Testis (tissue), 3 donors: ENCODE results near the gene DERL3. TPM values are rescaled to one million over a fixed set of nuclear protein-coding genes. Genes with fewer than 3 reads are reported as not detected.

Source experiments
- DNase-seq: peaks from one replicate; pipeline ENCODE4 v3.0.0-alpha.2; 2019
- H3K27ac ChIP-seq, 2 donors: fragments of 200-600 bp; sonication (generic); one replicate each; pipeline ENCODE4 v1.5.1; 2019
- H3K27me3 ChIP-seq: fragments of 200-600 bp; sonication (generic); one replicate; pipeline ENCODE4 v1.5.1; 2019
- H3K36me3 ChIP-seq: fragments of 200-600 bp; sonication (generic); one replicate; pipeline ENCODE4 v1.5.1; 2017; ENCODE audit warnings: low read depth; ENCODE audit errors: missing control alignments
- H3K4me1 ChIP-seq: fragments of 200-600 bp; sonication (generic); one replicate; pipeline ENCODE4 v1.5.1; 2019
- H3K4me3 ChIP-seq, 2 donors: fragments of 200-600 bp; sonication (generic); one replicate each; pipeline ENCODE4 v1.5.1; 2017 to 2019
- H3K9me3 ChIP-seq: fragments of 200-600 bp; sonication (generic); one replicate; pipeline ENCODE4 v1.5.1; 2017
- POLR2A ChIP-seq: fragments of 450-650 bp; IDR thresholded peaks from one replicate; pipeline ENCODE4 v1.6.1; 2017; ENCODE audit warnings: antibody characterized with exemption, mild to moderate bottlenecking, moderate library complexity
- WGBS, 2 donors: methylation state at CpG; one replicate each; pipeline ENCODE4 v1.1.5; 2018; 5-methylcytosine and 5-hydroxymethylcytosine counted together
- intact Hi-C: fragments of 100-400 bp; cut with DNase I; formaldehyde crosslinking; loops from one replicate; pipeline ENCODE4 v1.15.1; 2023; ENCODE audit warnings: low total_unique reads
- polyA plus RNA-seq: library from polyadenylated mRNA; stranded (reverse); fragments of 350-450 nt; fragmentation: Illumina TruSeq; extraction: RNeasy Lipid Tissue Mini Kit (QIAGEN cat#74804); gene quantifications from one replicate; pipeline ENCODE4 v1.2.3, GENCODE V29; 2014; ENCODE audit warnings: low read depth, low replicate concordance; ENCODE audit not compliant: insufficient read depth
- total RNA-seq, 2 donors: library from RNA; depleted of rRNA; stranded (reverse); fragments of >200 nt; gene quantifications; one replicate each; pipeline ENCODE4 v1.2.3, GENCODE V29; 2016
- TF ChIP-seq, protein P1 (sequence below), 3 experiments: fragments of 450-650 bp in 2 of 3; fragments of 200-600 bp in 1 of 3; sonication (generic) in 1 of 3; IDR thresholded peaks; one replicate each; pipeline ENCODE4 v1.5.1; 2016 to 2019; ENCODE audit warnings: antibody characterized with exemption in 3 of 3, mild to moderate bottlenecking in 2 of 3, moderate library complexity in 1 of 3

DERL3 gene
- total and polyA plus RNA-seq, 3 donors from 2014 or later: 14.9 to 48.7 (median 16.2) TPM

DNA sequence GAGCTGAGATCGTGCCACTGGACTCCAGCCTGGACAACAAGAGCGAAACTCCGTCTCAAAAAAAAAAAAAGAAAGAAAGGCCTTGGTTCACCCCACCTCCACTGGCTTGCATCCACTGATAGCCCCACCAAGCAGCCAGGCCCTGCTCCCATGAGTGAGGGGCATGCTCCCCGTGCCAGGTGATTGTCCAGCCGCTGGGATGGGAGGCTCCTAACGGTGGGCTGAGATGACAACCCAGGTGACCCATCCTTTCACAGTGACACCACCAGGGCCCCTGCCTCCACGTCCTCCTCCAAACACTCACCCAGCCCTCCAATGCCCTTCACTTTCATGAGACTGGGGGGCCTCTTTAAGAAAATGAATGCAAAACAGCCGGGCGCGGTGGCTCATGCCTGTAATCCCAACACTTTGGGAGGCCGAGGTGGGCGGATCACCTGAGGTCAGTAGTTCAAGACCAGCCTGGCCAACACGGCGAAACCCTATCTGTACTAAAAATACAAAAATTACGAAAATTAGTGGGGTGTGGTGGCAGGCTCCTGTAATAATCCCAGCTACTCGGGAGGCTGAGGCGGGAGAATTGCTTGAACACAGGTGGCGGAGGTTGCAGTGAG, 8.6 kb upstream of the DERL3 start:
- Histone ChIP-seq H3K27ac (no peak overlapping the region), H3K27me3 (no peaks in the 10 kb centered on the region), H3K4me3 (no peak overlapping the region), H3K36me3 (no peaks in the 10 kb centered on the region), H3K4me1 (peaks cover 28% of the 10 kb centered on the region), H3K9me3 (no peaks in the 10 kb centered on the region)
- WGBS, 2 donors: 88 to 93% methylated on average over 18 of the region's 18 CpGs
- no peak for DNase-seq
- TF ChIP-seq, protein P1, sequence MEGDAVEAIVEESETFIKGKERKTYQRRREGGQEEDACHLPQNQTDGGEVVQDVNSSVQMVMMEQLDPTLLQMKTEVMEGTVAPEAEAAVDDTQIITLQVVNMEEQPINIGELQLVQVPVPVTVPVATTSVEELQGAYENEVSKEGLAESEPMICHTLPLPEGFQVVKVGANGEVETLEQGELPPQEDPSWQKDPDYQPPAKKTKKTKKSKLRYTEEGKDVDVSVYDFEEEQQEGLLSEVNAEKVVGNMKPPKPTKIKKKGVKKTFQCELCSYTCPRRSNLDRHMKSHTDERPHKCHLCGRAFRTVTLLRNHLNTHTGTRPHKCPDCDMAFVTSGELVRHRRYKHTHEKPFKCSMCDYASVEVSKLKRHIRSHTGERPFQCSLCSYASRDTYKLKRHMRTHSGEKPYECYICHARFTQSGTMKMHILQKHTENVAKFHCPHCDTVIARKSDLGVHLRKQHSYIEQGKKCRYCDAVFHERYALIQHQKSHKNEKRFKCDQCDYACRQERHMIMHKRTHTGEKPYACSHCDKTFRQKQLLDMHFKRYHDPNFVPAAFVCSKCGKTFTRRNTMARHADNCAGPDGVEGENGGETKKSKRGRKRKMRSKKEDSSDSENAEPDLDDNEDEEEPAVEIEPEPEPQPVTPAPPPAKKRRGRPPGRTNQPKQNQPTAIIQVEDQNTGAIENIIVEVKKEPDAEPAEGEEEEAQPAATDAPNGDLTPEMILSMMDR (IDR thresholded peaks at IDR 0.05): no peak
- TF ChIP-seq POLR2A: no peak
- intact Hi-C loops: loop anchor here (5.0 kb wide), 1 partner anchor 80 kb away; the partner anchor contains the start of gene CHCHD10

DNA sequence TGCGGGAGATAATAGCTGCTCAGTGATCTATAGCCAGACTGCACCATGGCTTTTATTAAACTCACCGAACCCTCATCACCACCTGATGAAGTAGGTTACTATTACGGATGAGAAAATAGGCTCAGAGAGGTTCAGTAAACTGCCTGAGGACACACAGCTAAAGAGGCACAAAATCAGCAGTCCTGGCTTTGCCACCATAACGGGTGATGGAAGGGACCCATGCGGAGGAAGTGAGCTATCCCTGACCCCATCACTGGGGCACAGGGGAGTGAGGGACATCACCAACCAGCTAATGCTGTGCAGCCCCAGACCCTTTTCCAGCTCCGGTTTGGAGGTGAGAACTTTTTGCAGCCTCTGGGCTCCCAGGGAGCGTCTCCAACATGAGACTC, 7.3 kb upstream of the DERL3 start:
- H3K27me3 ChIP-seq: no peaks in the 10 kb centered on the region
- H3K4me3 ChIP-seq: no peak overlapping the region
- 79 to 81% methylated on average over 6 to 7 of the region's 7 CpGs for WGBS, 2 donors
- no peaks in the 10 kb centered on the region for H3K9me3 ChIP-seq
- H3K27ac ChIP-seq: no peak overlapping the region
- H3K4me1 ChIP-seq: peaks cover 28% of the 10 kb centered on the region
- intact Hi-C loops: loop anchor here (5.0 kb wide), 1 partner anchor 79 kb away; the partner anchor contains the start of gene CHCHD10
- no peak for DNase-seq
- TF ChIP-seq, protein P1 (IDR thresholded peaks at IDR 0.05): no peak
- no peak for TF ChIP-seq POLR2A
- no peaks in the 10 kb centered on the region for H3K36me3 ChIP-seq

DNA sequence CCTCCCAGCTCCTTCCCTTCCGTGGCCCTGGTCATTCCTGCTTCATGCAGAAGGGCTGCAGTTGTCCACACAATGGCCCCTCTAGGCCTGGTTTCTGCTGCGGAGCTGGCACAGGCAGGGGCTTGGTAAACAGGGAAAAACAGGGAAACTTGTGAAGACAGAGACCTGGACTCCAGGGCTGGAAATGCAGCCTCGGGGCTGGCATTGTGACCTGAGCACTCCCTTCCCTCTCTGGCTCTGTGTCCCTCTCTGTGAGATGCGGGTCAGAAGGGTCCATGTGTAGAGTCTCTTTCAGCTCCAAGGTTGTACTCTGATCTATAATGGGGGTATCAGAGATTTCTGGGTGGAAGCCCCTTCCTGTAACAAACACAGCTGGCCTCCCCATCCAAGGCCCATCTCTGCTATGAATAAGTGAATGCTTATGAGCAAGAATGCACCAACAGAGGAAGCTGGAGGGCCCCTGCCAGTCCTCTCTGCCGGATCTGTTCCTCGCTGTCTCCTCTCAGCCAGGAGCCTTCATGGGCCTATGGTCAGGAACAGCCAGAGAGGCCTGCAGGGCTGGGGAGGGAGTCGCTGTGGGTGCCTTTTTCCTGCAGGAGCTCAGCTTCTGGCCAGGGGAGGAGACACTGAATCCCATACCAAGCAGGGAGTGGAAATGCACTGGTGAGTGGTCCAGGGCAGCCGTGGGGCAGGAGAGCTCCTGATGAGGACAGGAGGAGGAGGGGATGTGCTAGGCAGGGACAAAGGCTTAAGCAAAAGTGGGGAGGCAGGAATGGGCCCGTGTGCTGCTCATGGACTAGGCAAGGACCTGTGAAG, 6.7 kb upstream of the DERL3 start:
- no peak for TF ChIP-seq POLR2A
- TF ChIP-seq, protein P1 (IDR thresholded peaks at IDR 0.05): no peak
- intact Hi-C loops: loop anchor here (5.0 kb wide), 1 partner anchor 78 kb away; the partner anchor contains the start of gene CHCHD10
- Histone ChIP-seq H3K9me3 (no peaks in the 10 kb centered on the region), H3K27me3 (no peaks in the 10 kb centered on the region), H3K27ac (no peak overlapping the region), H3K36me3 (no peaks in the 10 kb centered on the region), H3K4me1 (peaks cover 28% of the 10 kb centered on the region), H3K4me3 (no peak overlapping the region)
- DNase-seq: no peak
- WGBS, 2 donors: 59 to 63% methylated on average over 8 to 9 of the region's 9 CpGs

DNA sequence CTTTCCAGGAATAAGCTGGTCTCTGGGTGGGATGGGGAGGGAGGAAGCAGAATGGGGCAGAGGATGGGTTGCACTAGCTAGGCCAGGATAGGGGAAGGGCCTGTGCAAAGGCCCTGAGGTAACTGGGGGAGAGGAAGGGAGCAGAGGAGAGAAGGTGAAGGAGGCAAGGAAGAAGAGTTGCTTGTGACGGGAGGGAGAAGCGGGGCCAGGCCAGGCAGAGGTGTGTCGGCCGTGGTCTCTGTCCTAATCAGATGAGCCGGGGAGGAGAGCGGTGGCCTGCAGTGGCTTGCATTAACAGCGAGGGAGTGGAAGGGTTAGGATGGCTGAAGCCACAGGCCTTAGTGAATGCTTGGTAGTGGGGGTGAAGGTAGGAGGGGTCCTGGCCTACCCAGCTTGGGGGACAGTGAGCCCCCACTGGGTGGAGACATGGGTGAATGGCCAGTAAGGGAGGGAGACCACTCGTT, 6.0 kb upstream of the DERL3 start:
- WGBS, 2 donors: 74 to 79% methylated on average over 8 of the region's 8 CpGs
- TF ChIP-seq POLR2A: no peak
- TF ChIP-seq, protein P1 (IDR thresholded peaks at IDR 0.05): no peak
- H3K9me3 ChIP-seq: no peaks in the 10 kb centered on the region
- H3K4me1 ChIP-seq: peaks cover 24% of the 10 kb centered on the region
- H3K4me3 ChIP-seq: no peak overlapping the region
- no peak overlapping the region for H3K27ac ChIP-seq
- H3K36me3 ChIP-seq: no peaks in the 10 kb centered on the region
- intact Hi-C loops: loop anchor here (5.0 kb wide), 1 partner anchor 77 kb away; the partner anchor contains the start of gene CHCHD10
- no peaks in the 10 kb centered on the region for H3K27me3 ChIP-seq
- no peak for DNase-seq
